Measurements from ENCODE around the gene DNAH17.

DNAH17 gene

GRCh38 chr17:78568494-78569115 is 8.6 kb downstream of the DNAH17 start:
- Histone ChIP-seq H3K27ac (ENCODE audit: poor library complexity, severe bottlenecking) (no peak overlapping the region), H3K4me3 (ENCODE audit: severe bottlenecking) (no peak overlapping the region), H3K4me1 (ENCODE audit: insufficient read depth, poor library complexity, severe bottlenecking) (no peaks in the 10 kb centered on the region), H3K9me3 (ENCODE audit: severe bottlenecking) (no peaks in the 10 kb centered on the region), H3K36me3 (ENCODE audit: low read depth) (no peaks in the 10 kb centered on the region), H3K27me3 (ENCODE audit: insufficient read depth, poor library complexity, severe bottlenecking) (no peaks in the 10 kb centered on the region)
- DNase-seq (ENCODE audit: low spot score) (no peak), ATAC-seq (ENCODE audit: low read depth) (peak; percentile 91)
- no peak for TF ChIP-seq CTCF (IDR thresholded peaks at IDR 0.05; ENCODE audit: poor library complexity, severe bottlenecking)

GRCh38 chr17:78567991-78568390 is 9.2 kb downstream of the DNAH17 start:
- Histone ChIP-seq H3K27me3 (ENCODE audit: insufficient read depth, poor library complexity, severe bottlenecking) (no peaks in the 10 kb centered on the region), H3K9me3 (ENCODE audit: severe bottlenecking) (no peaks in the 10 kb centered on the region), H3K36me3 (ENCODE audit: low read depth) (no peaks in the 10 kb centered on the region), H3K4me1 (ENCODE audit: insufficient read depth, poor library complexity, severe bottlenecking) (no peaks in the 10 kb centered on the region), H3K4me3 (ENCODE audit: severe bottlenecking) (no peak overlapping the region), H3K27ac (ENCODE audit: poor library complexity, severe bottlenecking) (no peak overlapping the region)
- DNase-seq (ENCODE audit: low spot score) (no peak), ATAC-seq (ENCODE audit: low read depth) (no peak)
- no peak for TF ChIP-seq CTCF (IDR thresholded peaks at IDR 0.05; ENCODE audit: poor library complexity, severe bottlenecking)

- no peaks in the 10 kb centered on the region for H3K36me3 ChIP-seq (ENCODE audit: low read depth)
- DNase-seq (ENCODE audit: low spot score): no peak
Observed at GRCh38 chr17:78566947-78567346, 10.2 kb downstream of the DNAH17 start.

GRCh38 chr17:78563189-78564145 is 13.7 kb downstream of the DNAH17 start:
- H3K4me1 ChIP-seq (ENCODE audit: insufficient read depth, poor library complexity, severe bottlenecking): no peaks in the 10 kb centered on the region
- H3K36me3 ChIP-seq (ENCODE audit: low read depth): no peaks in the 10 kb centered on the region
- no peak for TF ChIP-seq CTCF (IDR thresholded peaks at IDR 0.05; ENCODE audit: poor library complexity, severe bottlenecking)
- no peak overlapping the region for H3K4me3 ChIP-seq (ENCODE audit: severe bottlenecking)
- no peak for ATAC-seq (ENCODE audit: low read depth)
- no peaks in the 10 kb centered on the region for H3K9me3 ChIP-seq (ENCODE audit: severe bottlenecking)
- no peak overlapping the region for H3K27ac ChIP-seq (ENCODE audit: poor library complexity, severe bottlenecking)
- no peak for DNase-seq (ENCODE audit: low spot score)
- no peaks in the 10 kb centered on the region for H3K27me3 ChIP-seq (ENCODE audit: insufficient read depth, poor library complexity, severe bottlenecking)

More at GRCh38 chr17:78566947-78567346, 10.2 kb downstream of the DNAH17 start:
- H3K4me3 ChIP-seq (ENCODE audit: severe bottlenecking): no peak overlapping the region
- no peaks in the 10 kb centered on the region for H3K4me1 ChIP-seq (ENCODE audit: insufficient read depth, poor library complexity, severe bottlenecking)
- TF ChIP-seq CTCF (IDR thresholded peaks at IDR 0.05; ENCODE audit: poor library complexity, severe bottlenecking): no peak
- no peak overlapping the region for H3K27ac ChIP-seq (ENCODE audit: poor library complexity, severe bottlenecking)
- H3K27me3 ChIP-seq (ENCODE audit: insufficient read depth, poor library complexity, severe bottlenecking): no peaks in the 10 kb centered on the region
- no peaks in the 10 kb centered on the region for H3K9me3 ChIP-seq (ENCODE audit: severe bottlenecking)
- no peak for ATAC-seq (ENCODE audit: low read depth)

All from RWPE2 (cell line).